Naive B cell (primary cell): Measurements from ENCODE around the gene WDR27. TPM values are rescaled to one million over a fixed set of nuclear protein-coding genes. Genes with fewer than 3 reads are reported as not detected.

ENCODE experiments used
- ATAC-seq, 2 donors: fragments of 150-1000 bp; cut with Tn5 transposase; 2 replicates each; pipeline ENCODE4 v1.10.0; 2021; ENCODE audit warnings: low read depth in 2 of 2, mild to moderate bottlenecking in 2 of 2, moderate library complexity in 2 of 2
- DNase-seq: peaks from one replicate; pipeline ENCODE4 v3.0.0; 2022
- H3K27ac Mint-ChIP-seq, 6 donors: one replicate each; pipeline ENCODE4 v1.8.0; 2020 to 2022; ENCODE audit warnings: mild to moderate bottlenecking in 6 of 6, mixed read lengths in 6 of 6, moderate library complexity in 5 of 6, inconsistent platforms in 2 of 6
- H3K27me3 Mint-ChIP-seq, 3 donors: one replicate each; pipeline ENCODE4 v1.8.0; 2021 to 2022; ENCODE audit warnings: mixed read lengths in 3 of 3, mild to moderate bottlenecking in 1 of 3
- H3K36me3 Mint-ChIP-seq, 2 donors: one replicate each; pipeline ENCODE4 v1.8.0; 2020 to 2022; ENCODE audit warnings: mixed read lengths in 2 of 2, inconsistent platforms in 1 of 2, mild to moderate bottlenecking in 1 of 2
- H3K4me1 Mint-ChIP-seq, 3 donors: one replicate each; pipeline ENCODE4 v1.8.0; 2020 to 2022; ENCODE audit warnings: mixed read lengths in 3 of 3, inconsistent platforms in 1 of 3, mild to moderate bottlenecking in 1 of 3, moderate library complexity in 1 of 3
- H3K4me3 Mint-ChIP-seq, 8 donors: one replicate each; pipeline ENCODE4 v1.8.0; 2020 to 2022; ENCODE audit warnings: mild to moderate bottlenecking in 8 of 8, mixed read lengths in 8 of 8, moderate library complexity in 8 of 8, inconsistent platforms in 2 of 8
- H3K9me3 Mint-ChIP-seq, 7 donors: one replicate each; pipeline ENCODE4 v1.8.0; 2020 to 2022; ENCODE audit warnings: mixed read lengths in 7 of 7, mild to moderate bottlenecking in 5 of 7, inconsistent platforms in 2 of 7, moderate library complexity in 1 of 7
- polyA plus RNA-seq, 6 donors: library from polyadenylated mRNA; unstranded; fragments of 300-500 nt; fragmentation: Illumina TruSeq; gene quantifications; one replicate each; pipeline ENCODE4 v1.2.3, GENCODE V29; 2021; ENCODE audit warnings: low read depth in 6 of 6

The WDR27 gene
- 10 to 100 TPM in 5 of 6 donors, 1 to 10 TPM in 1; 9.9 to 17.8 (median 15.2) TPM for polyA plus RNA-seq

GRCh38 chr6:169701954-169702839 is at the start of gene WDR27, which contains the start of gene C6orf120:
TSS of gene WDR27 (minus strand) at chr6:169702029. CDS start at chr6:169689005, 13,024 bp downstream.
TSS of gene C6orf120 (plus strand) at chr6:169702126. CDS start at chr6:169702460, 334 bp downstream.
- Mint-ChIP-seq H3K27me3 (no peaks in the 10 kb centered on the region), H3K36me3 (no peaks in the 10 kb centered on the region), H3K27ac (peak within 1 kb of the TSS; percentile 90 to 98 (median 96)), H3K4me3 (peak within 1 kb of the TSS; percentile 87 to 99 (median 94)), H3K9me3 (no peaks in the 10 kb centered on the region), H3K4me1 (peaks cover 40 to 60% (median 45%) of the 10 kb centered on the region in 3 donors)
- DNase-seq = peak; percentile 97
- ATAC-seq = peak; percentile 87 to 89

GRCh38 chr6:169746556-169746955 is 44.7 kb upstream of the WDR27 start:
- peak overlapping the region in 1 of 6 donors; percentile 69 for H3K27ac Mint-ChIP-seq
- peaks cover 13 to 21% (median 14%) of the 10 kb centered on the region in 3 donors for H3K4me1 Mint-ChIP-seq
- H3K9me3 Mint-ChIP-seq = peaks cover 0 to 22% (median 7%) of the 10 kb centered on the region in 7 donors
- ATAC-seq (no peak), DNase-seq (no peak)
- H3K4me3 Mint-ChIP-seq = no peak overlapping the region
- H3K36me3 Mint-ChIP-seq = peaks cover 5 to 22% of the 10 kb centered on the region in 2 donors
- H3K27me3 Mint-ChIP-seq = no peaks in the 10 kb centered on the region

GRCh38 chr6:169745405-169745804 is 43.6 kb upstream of the WDR27 start:
- no peak overlapping the region for H3K4me3 Mint-ChIP-seq

GRCh38 chr6:169741344-169741743 is 39.5 kb upstream of the WDR27 start:
- Mint-ChIP-seq H3K27me3 (peaks cover 5 to 13% (median 11%) of the 10 kb centered on the region in 3 donors), H3K36me3 (peaks cover 0 to 3% of the 10 kb centered on the region in 2 donors), H3K9me3 (peaks cover 0 to 13% (median 4%) of the 10 kb centered on the region in 7 donors), H3K4me3 (no peak overlapping the region), H3K27ac (peak overlapping the region in 1 of 6 donors; percentile 10), H3K4me1 (no peaks in the 10 kb centered on the region)
- ATAC-seq (no peak), DNase-seq (no peak)

More at GRCh38 chr6:169745405-169745804, 43.6 kb upstream of the WDR27 start:
- no peak for DNase-seq
- peaks cover 0 to 22% (median 7%) of the 10 kb centered on the region in 7 donors for H3K9me3 Mint-ChIP-seq
- H3K4me1 Mint-ChIP-seq = peaks cover 5 to 9% (median 6%) of the 10 kb centered on the region in 3 donors
- no peak overlapping the region for H3K27ac Mint-ChIP-seq
- ATAC-seq = no peak
- H3K36me3 Mint-ChIP-seq = peaks cover 5 to 16% of the 10 kb centered on the region in 2 donors
- H3K27me3 Mint-ChIP-seq = no peaks in the 10 kb centered on the region

GRCh38 chr6:169738976-169739529 is 37.2 kb upstream of the WDR27 start:
- DNase-seq (no peak), ATAC-seq (no peak)
- no peak overlapping the region for H3K4me3 Mint-ChIP-seq
- no peaks in the 10 kb centered on the region for H3K9me3 Mint-ChIP-seq
- no peak overlapping the region for H3K27ac Mint-ChIP-seq
- H3K27me3 Mint-ChIP-seq = peaks cover 5 to 31% (median 25%) of the 10 kb centered on the region in 3 donors
- no peaks in the 10 kb centered on the region for H3K4me1 Mint-ChIP-seq
- no peaks in the 10 kb centered on the region for H3K36me3 Mint-ChIP-seq

- Mint-ChIP-seq H3K36me3 (no peaks in the 10 kb centered on the region), H3K9me3 (peaks cover 0 to 2% (median 0%) of the 10 kb centered on the region in 7 donors), H3K4me3 (no peak overlapping the region), H3K4me1 (no peaks in the 10 kb centered on the region), H3K27me3 (peaks cover 5 to 33% (median 25%) of the 10 kb centered on the region in 3 donors), H3K27ac (no peak overlapping the region)
- DNase-seq (no peak), ATAC-seq (no peak)
Observed at GRCh38 chr6:169738204-169738975, 36.6 kb upstream of the WDR27 start.

- ATAC-seq (no peak), DNase-seq (no peak)
- Mint-ChIP-seq H3K4me1 (peaks cover 5 to 8% (median 7%) of the 10 kb centered on the region in 3 donors), H3K9me3 (peaks cover 0 to 2% (median 0%) of the 10 kb centered on the region in 7 donors), H3K27me3 (peaks cover 0 to 11% (median 3%) of the 10 kb centered on the region in 3 donors), H3K36me3 (no peaks in the 10 kb centered on the region), H3K27ac (no peak overlapping the region), H3K4me3 (no peak overlapping the region)
Observed at GRCh38 chr6:169729961-169730360, 28.1 kb upstream of the WDR27 start.

GRCh38 chr6:169726963-169727362 is 25.1 kb upstream of the WDR27 start:
- Mint-ChIP-seq H3K4me1 (peaks cover 12 to 15% (median 13%) of the 10 kb centered on the region in 3 donors), H3K9me3 (no peaks in the 10 kb centered on the region), H3K4me3 (peak overlapping the region in 1 of 8 donors; percentile 83), H3K27me3 (no peaks in the 10 kb centered on the region), H3K27ac (peak overlapping the region in 2 of 6 donors; percentile 0 to 6), H3K36me3 (no peaks in the 10 kb centered on the region)
- DNase-seq = no peak
- ATAC-seq = no peak

- DNase-seq (no peak), ATAC-seq (no peak)
Observed at GRCh38 chr6:169726049-169726400, 24.2 kb upstream of the WDR27 start.

GRCh38 chr6:169725125-169726048 is 23.6 kb upstream of the WDR27 start:
- Mint-ChIP-seq H3K4me3 (peak overlapping the region; percentile 58 to 93 (median 86)), H3K9me3 (no peaks in the 10 kb centered on the region), H3K27ac (peak overlapping the region in 5 of 6 donors; percentile 64 to 93 (median 86)), H3K27me3 (no peaks in the 10 kb centered on the region), H3K36me3 (no peaks in the 10 kb centered on the region), H3K4me1 (peaks cover 16 to 22% (median 18%) of the 10 kb centered on the region in 3 donors)
- DNase-seq = no peak
- no peak for ATAC-seq

More at GRCh38 chr6:169726049-169726400, 24.2 kb upstream of the WDR27 start:
- peak overlapping the region in 3 of 6 donors; percentile 17 to 64 (median 48) for H3K27ac Mint-ChIP-seq
- H3K27me3 Mint-ChIP-seq = no peaks in the 10 kb centered on the region
- H3K4me3 Mint-ChIP-seq = peak overlapping the region; percentile 13 to 93 (median 84)
- H3K36me3 Mint-ChIP-seq = no peaks in the 10 kb centered on the region
- H3K4me1 Mint-ChIP-seq = peaks cover 13 to 22% (median 16%) of the 10 kb centered on the region in 3 donors
- H3K9me3 Mint-ChIP-seq = no peaks in the 10 kb centered on the region

- ATAC-seq = peak; percentile 53 to 57
- Mint-ChIP-seq H3K27ac (peak within 1 kb of the TSS; percentile 82 to 97 (median 93)), H3K27me3 (no peaks in the 10 kb centered on the region), H3K9me3 (no peaks in the 10 kb centered on the region), H3K36me3 (no peaks in the 10 kb centered on the region), H3K4me3 (peak within 1 kb of the TSS; percentile 82 to 97 (median 94)), H3K4me1 (peaks cover 22 to 26% (median 22%) of the 10 kb centered on the region in 3 donors)
- DNase-seq = peak; percentile 75
Observed at GRCh38 chr6:169724494-169725124, 22.8 kb upstream of the WDR27 start, which contains the start of gene PHF10. TSS of gene PHF10 (minus strand) at chr6:169724500. CDS start at chr6:169723931, 569 bp downstream.
